GM18858 (cell line): Measurements from ENCODE around the gene CFAP46.
"Not testable (repeated sequence)": the region's sequence is repeated elsewhere in the genome, so short reads cannot be mapped to it uniquely, and the experiment has no call there.

Experiments used
- ATAC-seq: cut with Tn5 transposase; IDR thresholded peaks from one replicate; pipeline ENCODE4 v1.9.1; 2021; ENCODE audit not compliant: unreplicated experiment

Gene CFAP46

DNA sequence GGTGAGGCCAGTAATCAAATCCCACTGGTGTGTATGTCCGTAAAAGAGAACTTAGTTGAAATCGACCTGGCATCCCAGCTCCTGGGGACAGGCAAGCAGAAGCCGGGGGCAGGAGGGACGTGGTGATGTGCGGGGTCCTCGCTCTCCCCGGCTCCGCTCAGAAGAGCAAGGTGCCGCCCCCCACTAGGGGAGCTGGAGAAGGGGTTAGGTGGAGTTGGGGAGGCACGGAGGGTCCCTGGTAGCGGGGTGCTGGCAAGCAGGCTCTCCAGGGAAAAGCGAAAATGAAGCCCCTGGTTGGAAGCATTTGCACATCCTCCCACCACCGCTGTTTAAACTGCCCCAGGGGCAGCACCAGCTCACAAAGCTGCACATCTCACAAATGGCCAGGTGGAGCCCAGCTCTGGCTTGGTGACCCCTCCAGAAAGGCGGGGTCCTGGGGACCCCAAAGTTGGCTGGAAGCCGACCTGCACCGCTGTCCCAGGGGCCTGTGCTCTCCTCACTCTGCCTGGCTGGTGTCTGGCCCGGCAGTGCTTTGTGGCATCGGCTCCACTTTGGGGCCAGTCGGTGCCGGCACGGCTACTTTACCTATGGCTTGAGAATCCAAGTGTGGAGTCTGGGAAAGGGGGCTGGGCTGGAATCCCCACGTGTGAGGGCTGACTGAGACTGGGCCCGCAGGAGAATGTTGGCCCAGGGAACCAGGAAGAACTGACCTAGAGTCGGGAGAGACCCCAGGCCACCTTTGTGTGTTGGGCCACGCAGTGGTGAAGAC is 2.9 kb upstream of the CFAP46 start:
- no peak for ATAC-seq

DNA sequence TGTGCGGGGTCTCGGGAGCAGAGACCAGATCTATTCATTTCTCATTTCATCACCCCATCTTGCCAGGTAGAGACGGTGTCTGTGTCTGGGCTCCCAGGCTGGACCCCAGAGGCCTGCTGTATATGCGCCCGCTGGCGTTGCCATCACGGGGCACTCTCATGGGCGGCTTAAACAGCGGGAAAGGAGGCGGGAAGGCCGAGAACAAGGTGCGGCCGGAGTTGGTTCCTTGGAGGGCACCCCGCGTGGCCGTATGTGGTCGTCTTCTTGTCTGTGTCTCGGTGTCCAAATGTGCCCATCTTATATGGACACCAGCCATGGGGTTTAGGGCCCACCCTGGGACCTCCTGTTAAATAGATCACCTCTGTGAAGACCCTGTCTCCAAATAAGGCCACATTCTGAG is 2.1 kb upstream of the CFAP46 start:
- no peak for ATAC-seq

DNA sequence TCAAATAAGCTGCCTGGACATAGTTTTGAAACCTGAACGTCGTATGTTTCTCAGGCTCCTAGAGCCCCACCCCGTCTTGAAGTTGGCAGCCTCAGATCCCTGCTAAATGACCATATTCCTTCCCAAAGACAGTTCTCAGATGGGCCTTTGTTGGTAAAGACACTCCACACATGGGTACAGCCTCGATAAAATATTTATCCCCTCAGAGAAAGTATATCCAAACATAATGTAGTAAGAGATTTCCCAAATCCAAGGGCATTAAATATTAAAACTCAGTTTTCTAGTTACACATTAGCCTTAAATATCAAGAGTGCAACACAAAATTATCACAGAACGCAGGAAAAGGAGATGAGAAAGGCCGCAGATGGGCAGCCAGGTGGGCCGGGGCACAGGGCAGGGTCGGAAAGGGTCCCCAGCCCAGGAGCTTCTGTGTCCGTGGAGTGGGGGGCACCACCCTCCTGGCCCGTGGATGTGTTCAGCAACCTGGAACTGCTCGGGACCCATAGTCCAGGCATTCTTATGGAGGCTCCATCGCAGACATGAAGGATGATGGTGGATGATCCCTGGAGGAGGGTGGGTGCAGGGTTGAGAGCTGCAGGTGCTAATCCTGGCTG is 1.5 kb upstream of the CFAP46 start:
- ATAC-seq: no peak

DNA sequence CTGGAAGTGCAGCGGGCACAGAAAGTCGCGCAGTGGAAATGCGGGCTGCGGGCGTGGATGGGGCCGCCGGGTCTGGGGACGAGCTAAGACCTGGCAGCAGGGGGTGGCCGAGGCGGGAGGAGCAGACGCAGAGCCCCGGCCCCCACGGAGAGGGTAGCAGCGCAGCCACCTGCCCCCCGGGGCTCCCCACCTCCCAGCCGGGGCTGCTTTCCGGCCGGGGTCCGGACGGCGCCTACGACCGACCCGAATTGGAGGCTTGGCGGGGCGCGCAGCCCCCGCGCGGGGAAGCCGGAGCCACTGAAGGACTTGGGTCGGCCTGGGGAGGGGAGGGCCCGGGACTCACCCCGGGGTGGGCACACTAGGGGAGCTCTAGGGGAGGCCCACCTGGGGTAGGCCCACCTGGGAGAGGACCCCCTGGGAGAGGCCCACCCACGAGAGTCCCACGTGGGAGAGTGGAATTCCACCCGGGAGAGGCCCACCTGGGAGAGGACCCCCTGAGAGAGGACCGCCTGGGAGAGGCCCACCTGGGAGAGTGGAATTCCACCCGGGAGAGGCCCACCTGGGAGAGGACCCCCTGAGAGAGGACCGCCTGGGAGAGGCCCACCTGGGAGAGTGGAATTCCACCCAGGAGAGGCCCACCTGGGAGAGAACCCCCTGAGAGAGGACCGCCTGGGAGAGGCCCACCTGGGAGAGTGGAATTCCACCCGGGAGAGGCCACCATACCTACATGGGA is 854 bp upstream of the CFAP46 start:
- no peak for ATAC-seq

DNA sequence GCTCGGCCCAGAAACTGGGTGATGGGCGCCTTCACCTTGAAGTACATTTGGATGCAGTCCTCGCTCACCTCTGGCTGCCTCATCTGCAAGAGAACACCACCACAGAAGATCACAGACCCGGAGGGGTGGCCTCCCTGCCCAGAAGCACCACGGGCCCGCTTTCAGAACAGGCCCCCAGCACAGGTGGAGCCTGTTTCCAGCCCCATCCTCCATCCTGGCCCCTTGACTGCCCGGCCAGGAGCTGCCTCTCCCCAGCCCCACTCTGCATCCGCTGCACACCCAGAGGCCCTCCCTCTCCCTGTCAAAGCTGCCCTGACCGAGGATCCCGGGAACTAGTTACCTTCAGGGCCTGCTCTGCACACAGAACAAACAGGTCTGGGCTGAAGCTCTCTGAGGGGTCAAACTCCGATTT is 724 bp downstream of the CFAP46 start:
- ATAC-seq: no peak

DNA sequence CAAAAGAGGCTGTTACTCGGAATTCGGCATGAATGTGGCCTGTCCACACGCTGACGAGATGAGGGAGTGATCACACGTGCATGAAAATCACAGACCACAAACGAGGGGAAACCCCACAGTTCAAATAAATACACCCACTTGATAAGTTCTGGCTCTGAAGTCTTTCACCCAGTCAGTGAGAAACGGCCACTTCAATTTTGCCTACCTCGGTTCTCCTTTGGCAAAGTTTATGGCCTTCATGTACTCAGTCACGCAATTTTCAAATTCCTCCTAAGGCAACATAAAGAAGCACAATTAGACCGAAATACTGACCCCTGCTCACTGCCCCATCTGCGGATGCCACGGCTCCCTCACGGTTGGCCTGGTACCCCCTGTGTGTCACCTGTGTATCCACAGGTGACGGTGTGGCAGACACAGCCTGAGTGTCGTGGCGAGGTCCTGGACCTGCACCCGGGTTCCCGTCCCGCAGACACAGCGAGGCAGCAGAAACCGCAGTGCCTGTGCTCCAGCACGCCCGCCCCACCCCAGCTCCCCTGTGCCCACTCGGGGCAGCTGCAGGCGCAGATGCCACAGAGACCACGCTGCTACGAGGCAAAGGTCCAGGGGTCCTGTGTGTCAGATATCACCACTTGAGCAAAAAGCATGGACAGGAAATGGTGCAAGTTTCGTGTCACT is 1.4 kb downstream of the CFAP46 start:
- ATAC-seq: no peak

DNA sequence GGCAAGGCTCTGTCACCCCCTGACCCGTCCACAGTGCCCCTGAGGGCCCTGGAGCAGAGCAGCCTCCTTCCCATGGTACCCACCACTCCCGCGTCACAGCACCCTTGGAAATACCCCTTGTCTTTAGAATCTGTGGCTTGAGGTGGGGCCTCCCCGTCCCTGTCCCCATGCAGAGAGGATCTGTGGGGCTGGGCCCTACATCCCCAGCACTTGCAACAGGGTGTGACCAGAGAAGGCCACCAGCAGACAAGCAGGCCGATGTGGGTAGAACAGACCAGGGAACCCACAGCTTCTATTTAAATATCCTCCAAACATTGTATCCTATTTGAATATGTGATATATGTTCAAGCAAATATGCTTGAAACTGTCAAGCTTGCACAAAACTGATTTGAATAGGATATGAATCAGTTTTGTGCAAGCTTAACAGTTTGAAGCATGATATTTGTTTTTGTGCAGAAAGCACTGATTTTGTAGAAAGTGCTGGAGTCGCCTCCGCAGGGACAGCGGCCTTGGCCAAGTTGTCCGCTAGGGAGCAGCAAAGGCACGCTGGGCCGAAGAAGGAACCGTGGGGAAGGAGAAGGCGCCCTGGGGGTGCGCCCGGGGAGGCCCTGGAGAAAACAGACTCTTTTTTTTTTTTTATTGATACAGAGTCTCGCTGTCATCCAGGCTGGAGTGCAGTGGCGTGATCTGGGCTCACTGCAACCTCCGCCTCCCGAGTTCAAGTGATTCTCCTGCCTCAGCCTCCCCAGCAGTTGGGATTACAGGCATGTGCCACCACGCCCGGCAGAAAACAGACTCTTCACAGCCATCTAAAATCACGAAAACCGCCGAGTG is 2.2 kb downstream of the CFAP46 start:
- ATAC-seq: peak; percentile 62

DNA sequence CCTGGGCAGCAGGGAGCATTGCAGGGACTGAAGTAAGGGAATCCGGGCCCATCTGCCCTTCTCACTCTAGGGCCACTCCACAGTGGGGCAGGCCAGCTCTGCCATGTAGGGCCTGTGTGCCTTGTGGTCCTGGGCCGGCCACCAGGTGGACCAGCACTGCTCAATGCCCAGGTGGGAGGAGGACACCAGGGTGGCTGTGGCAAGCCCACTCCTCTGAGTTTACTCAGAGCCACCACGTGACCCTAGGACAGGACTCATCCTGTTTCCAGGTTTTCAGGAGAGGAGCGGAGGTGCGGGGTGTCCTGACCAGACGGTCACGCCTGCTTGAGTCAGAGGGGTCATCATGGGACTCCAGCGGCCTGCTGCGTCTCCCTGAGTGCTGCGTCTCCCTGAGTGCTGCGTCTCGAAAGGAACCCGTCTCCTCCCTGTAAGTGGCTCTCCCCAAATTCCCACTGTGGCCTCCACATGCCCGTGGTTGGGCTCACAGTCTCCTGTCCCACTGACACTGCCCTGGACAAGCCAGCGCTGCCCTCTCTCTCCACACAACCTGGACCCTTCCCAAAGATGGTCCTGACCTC is 2.9 kb downstream of the CFAP46 start:
- ATAC-seq: no peak

DNA sequence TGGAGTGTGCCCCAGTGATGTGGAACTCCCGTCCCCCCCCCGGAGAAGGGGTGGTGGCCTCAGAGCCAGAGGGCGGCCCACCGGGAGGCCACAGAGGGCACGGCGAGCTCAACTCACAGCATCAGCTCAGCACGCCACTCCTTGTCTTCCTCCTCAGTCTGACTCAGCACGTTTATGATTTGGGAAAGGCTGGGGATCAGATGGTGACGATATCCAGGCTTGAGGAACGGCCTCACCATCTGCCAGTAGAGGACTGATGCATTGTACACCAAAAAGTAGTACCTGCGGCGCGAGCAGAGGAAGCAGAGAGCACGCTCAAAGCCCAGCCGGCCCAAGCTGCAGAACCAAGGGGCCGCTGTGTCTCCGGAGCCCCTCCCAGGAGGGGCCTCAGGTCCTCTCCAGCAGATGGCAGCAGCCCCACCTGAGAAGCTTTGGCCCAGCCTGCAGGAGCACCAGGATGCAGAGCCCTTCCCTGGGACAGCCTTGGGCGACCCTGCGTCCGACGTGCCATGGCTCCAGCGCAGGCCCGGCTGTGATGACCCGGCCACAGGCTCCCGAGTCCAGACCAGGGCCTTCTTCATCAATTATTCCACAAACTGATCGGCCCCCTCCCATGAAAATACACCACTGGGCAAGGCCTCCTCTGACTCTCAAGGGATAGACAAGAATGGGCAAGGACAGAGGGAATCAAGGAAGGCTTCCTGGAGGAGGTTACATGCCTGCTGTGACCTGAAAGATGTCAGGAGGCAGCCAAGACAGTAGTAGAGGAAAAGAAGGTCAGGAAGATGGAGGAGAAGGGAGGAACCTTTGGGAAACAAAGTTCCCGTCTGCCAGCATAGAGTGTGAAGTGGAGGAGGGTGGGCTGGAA is 3.7 kb downstream of the CFAP46 start:
- ATAC-seq: no peak

DNA sequence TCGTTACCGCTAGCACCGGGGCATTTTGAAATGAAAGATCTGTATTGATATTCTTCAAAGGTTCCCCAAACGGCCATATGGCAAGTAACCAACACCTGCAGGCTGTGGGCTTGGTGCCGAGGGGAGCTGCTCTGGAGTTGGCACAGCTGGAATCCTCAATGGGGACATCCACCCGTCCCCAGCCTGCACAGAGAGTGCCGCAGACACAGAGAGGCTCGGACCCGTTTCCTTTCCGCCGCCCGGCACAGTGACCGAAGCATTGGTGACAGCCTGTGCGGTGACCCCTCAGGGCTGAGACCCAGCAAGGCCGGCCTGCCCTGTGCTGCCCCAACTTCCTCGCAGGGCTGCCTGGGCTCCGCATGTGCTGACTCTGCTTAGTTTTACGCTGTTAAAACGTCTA is 4.5 kb downstream of the CFAP46 start:
- no peak for ATAC-seq

DNA sequence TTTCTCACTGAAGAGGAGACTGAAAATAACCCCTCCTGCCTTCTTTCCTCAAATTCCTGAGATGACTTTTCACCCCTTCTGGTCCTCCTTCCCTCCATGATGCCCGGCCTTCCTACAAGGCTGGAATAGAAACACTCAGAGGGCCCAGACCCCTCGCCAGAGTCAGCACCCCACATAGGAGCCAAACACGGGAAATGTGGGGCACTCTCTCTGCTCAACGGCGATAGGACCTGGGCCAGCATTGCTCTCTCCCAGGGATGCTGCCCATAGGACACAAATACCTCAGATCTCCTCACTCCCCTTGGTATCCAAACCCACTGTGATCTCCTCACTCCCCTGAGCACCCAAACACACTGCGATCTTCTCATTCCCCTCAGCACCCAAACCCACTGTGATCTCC is 7.4 kb downstream of the CFAP46 start:
- ATAC-seq: no peak

DNA sequence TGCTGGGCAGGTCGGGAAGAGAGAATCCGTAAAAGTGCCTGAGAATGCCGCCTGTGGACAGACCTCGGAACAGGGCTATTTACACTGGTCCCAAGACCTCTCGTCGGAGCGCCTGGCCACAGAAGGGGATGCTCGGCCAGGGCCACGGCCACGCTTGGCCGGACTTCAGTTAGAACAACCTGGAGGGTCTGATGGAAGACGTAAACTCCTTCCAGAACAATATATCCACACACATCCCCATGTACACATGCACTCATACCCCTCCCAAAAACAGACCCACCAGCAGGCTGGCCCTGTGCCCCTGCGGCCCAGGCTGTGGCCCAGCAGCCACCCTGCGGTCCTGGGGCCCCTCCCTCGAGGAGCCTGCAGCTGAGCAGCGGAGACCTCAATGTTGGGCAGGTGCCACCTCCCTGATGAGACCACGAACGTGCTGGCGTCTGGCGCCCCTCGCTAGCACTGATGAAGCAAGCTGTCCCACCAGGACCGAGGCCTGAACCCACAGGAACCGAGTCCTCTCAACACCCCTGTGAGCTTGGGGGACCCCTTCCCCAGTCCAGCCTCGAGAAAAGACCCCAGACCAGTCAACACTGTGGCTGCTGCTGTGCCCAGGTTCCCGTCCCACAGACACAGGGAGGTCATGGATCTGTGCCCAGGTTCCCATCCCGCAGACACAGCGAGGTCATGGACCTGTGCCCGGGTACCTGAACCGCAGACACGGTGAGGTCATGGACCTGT is 8.9 kb downstream of the CFAP46 start:
- no peak for ATAC-seq

DNA sequence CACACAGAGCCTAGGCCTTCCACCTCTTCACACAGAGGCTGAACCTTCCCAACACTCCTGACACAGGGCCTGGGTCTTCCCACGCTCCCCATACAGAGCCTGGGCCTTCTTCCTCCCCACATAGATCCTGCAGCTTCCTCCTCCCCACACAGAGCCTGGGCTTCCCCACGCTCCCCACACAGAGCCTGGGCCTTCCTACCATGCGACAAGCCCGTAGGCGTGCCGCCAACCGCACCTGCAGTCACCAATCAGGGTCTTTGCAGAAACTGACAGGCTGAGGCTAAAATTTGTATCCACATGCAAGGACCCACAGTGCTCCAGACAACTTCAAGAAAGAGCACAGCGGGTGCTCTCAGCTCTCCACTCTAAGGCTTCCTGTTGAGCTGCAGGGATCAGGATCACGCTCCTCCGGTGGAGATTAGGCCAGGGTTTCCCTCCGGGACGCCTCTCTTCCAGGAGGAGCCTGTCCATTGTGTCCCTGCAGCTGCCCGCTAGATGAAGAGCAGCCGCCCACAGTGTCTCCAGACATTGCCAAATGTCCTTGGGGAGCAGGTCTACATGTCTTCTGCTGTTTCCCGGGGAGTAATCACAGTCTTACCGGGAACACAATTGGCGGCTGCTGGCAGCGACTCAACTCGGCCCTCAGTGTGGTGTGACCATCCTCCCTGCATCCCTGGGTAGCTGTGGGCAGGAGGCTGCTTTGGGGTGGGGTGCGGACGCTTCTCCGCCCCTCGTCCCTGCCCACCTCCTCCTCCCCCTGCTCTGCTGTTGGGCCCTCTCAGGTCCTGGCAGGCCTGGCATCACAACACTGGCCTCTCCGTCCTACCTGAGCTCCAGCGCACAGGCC is 9.7 kb downstream of the CFAP46 start:
- ATAC-seq: no peak

DNA sequence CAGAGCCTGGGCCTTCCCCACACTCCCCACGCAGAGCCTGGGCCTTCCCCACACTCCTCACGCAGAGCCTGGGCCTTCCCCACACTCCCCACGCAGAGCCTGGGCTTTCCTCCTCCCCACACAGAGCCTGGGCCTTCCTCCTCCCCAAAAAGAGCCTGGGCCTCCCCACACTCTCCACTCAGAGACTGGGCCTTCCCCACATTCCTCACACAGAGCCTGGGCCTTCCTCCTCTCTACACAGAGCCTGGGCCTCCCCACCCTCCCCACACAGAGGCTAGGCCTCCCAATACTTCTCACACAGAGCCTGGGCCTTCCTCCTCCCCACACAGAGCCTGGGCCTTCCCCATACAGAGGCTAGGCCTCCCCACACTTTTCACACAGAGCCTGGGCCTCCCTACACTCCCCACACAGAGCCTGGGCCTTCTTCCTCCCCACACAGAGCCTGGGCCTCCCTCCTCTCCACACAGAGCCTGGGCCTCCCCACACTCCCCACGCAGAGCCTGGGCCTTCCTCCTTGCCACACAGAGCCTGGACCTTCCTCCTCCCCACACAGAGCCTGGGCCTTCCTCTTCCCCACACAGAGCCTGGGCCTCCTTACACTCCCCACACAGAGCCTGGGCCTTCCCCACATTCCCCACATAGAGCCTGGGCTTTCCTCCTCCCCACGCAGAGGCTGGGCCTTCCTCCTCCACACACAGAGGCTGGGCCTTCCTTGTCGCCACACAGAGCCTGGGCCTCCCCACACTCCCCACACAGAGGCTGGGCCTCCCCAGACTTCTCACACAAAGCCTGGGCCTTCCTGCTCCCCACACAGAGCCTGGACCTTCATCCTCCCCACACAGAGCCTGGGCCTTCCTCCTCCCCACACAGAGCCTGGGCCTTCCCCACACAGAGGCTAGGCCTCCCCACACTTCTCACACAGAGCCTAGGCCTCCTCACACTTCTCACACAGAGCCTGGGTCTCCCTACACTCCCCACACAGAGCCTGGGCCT is 10.8 kb downstream of the CFAP46 start:
- not testable (repeated sequence) for ATAC-seq

DNA sequence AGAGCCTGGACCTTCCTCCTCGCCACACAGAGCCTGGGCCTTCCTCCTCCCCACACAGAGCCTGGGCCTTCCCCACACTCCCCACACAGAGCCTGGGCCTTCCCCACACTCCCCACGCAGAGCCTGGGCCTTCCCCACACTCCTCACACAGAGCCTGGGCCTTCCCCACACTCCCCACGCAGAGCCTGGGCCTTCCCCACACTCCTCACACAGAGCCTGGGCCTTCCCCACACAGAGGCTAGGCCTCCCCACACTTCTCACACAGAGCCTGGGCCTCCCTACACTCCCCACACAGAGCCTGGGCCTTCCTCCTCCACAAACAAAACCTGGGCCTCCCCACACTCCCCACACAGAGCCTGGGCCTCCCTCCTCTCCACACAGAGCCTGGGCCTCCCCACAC is 11.7 kb downstream of the CFAP46 start:
- not testable (repeated sequence) for ATAC-seq

DNA sequence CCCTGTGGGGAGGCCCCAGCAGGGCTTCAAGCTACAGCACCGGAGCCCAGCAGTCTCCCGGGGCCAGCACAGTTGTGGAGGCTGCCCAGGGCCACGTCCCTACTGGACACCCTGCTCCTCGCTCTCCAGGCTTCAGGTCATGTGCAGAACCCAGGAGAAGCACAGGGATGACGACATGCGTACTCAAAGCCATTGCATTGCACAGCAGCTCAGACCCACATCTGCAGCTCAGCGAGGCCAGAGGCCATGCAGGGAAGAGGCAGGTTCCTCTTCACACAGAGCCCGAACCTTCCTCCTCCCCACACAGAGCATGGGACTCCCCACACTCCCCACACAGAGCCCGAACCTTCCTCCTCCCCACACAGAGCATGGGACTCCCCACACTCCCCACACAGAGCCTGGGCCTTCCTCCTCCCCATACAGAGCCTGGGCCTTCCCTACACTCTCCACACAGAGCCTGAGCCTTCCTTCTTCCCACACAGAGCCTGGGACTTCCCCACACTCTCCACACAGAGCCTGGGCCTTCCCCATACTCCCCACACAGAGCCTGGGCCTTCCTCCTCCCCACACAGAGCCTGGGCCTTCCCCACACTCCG is 12.3 kb downstream of the CFAP46 start:
- ATAC-seq: no peak
